ENCODE results near the gene ZBTB39. TPM values are rescaled to one million over a fixed set of nuclear protein-coding genes. Genes with fewer than 3 reads are reported as not detected.
A peak's percentile ranks its signal among the peaks of the same experiment; 100 is the strongest.

ZBTB39 gene
- total and polyA plus RNA-seq, 2 of the 13 experiments (the other 11 are each of a cell fraction or from before 2014, with no cell fraction given) = 6.5 to 6.9 TPM

DNA sequence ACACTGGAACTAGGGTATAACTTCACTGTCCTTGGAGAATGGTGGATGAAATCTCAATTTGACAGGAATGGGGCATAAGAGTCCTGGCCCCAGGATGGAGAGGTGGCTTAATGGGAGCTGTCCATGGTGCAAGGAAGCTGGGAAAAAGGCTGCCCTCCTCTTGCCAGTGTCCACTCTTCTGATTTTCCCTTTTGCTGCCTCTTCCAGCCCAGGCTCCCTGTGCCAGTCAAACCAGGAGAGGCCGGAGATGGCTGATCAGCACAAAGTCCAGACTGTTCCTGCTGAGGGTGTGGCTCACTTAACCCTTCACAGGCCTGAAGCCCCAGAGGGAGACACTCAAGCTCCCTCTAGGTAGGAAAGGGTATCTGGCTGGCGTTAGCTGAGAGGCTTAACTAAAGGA lies 43.5 kb upstream of the ZBTB39 start, which contains the start of gene MYO1A (continued):
- TF ChIP-seq KLF15 (CRISPR knock-in tag; IDR thresholded peaks at IDR 0.05; ENCODE audit: borderline replicate concordance) (no peak), SIX4 (CRISPR knock-in tag; IDR thresholded peaks at IDR 0.05) (0 out of 2 replicates have a peak, but pooled peaks have one; percentile 25), TAF1 (CRISPR knock-in tag; IDR thresholded peaks at IDR 0.05) (no peak), ZBTB7B (CRISPR knock-in tag; IDR thresholded peaks at IDR 0.05) (no peak), BHLHE40 (IDR thresholded peaks at IDR 0.05; ENCODE audit: low read length) (no peak), NCOR1 (IDR thresholded peaks at IDR 0.05; ENCODE audit: borderline replicate concordance, low read length) (peak; percentile 31; the same call in 1 of the 2 replicates), IRF2 (CRISPR knock-in tag; IDR thresholded peaks at IDR 0.05) (0 out of 2 replicates have a peak, but pooled peaks have one; percentile 34), GABPB1 (CRISPR knock-in tag; IDR thresholded peaks at IDR 0.05) (peak; percentile 7; the same call in 1 of the 2 replicates), ZNF670 (CRISPR knock-in tag; IDR thresholded peaks at IDR 0.05; ENCODE audit: borderline replicate concordance) (no peak), TCF7L2 (IDR thresholded peaks at IDR 0.05; ENCODE audit: low read depth, low read length) (no peak), ZNF431 (CRISPR knock-in tag; IDR thresholded peaks at IDR 0.05; ENCODE audit: borderline replicate concordance, low read depth) (peak; percentile 46; the same call in 1 of the 2 replicates), KLF12 (CRISPR knock-in tag; IDR thresholded peaks at IDR 0.05; ENCODE audit: borderline replicate concordance) (peak; percentile 81; the same call in 1 of the 2 replicates), ZNF788 (CRISPR knock-in tag; IDR thresholded peaks at IDR 0.05; ENCODE audit: borderline replicate concordance) (0 out of 2 replicates have a peak, but pooled peaks have one; percentile 30), ZNF101 (CRISPR knock-in tag; IDR thresholded peaks at IDR 0.05; ENCODE audit: borderline replicate concordance, low read depth) (peak; percentile 57; the same call in 1 of the 2 replicates), POGK (CRISPR knock-in tag; conservative IDR thresholded peaks at IDR 0.05) (no peak), HMGA1 (CRISPR knock-in tag; conservative IDR thresholded peaks at IDR 0.05) (no peak), ZNF143 (CRISPR knock-in tag; IDR thresholded peaks at IDR 0.05) (no peak), HNRNPUL1 (IDR thresholded peaks at IDR 0.05; ENCODE audit: low read depth, low read length) (no peak), ZSCAN25 (CRISPR knock-in tag; IDR thresholded peaks at IDR 0.05) (no peak), ZNF468 (CRISPR knock-in tag; IDR thresholded peaks at IDR 0.05) (no peak), ZNF589 (CRISPR knock-in tag; conservative IDR thresholded peaks at IDR 0.05) (no peak), SP2 (CRISPR knock-in tag; IDR thresholded peaks at IDR 0.05) (no peak), NFRKB (IDR thresholded peaks at IDR 0.05) (no peak)
- TF ChIP-seq, protein P1, sequence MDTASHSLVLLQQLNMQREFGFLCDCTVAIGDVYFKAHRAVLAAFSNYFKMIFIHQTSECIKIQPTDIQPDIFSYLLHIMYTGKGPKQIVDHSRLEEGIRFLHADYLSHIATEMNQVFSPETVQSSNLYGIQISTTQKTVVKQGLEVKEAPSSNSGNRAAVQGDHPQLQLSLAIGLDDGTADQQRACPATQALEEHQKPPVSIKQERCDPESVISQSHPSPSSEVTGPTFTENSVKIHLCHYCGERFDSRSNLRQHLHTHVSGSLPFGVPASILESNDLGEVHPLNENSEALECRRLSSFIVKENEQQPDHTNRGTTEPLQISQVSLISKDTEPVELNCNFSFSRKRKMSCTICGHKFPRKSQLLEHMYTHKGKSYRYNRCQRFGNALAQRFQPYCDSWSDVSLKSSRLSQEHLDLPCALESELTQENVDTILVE (CRISPR knock-in tag; IDR thresholded peaks at IDR 0.05) = no peak
- TF ChIP-seq, protein P2, sequence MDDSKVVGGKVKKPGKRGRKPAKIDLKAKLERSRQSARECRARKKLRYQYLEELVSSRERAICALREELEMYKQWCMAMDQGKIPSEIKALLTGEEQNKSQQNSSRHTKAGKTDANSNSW (CRISPR knock-in tag; IDR thresholded peaks at IDR 0.05; ENCODE audit: borderline replicate concordance) = no peak
- TF ChIP-seq, protein P3, sequence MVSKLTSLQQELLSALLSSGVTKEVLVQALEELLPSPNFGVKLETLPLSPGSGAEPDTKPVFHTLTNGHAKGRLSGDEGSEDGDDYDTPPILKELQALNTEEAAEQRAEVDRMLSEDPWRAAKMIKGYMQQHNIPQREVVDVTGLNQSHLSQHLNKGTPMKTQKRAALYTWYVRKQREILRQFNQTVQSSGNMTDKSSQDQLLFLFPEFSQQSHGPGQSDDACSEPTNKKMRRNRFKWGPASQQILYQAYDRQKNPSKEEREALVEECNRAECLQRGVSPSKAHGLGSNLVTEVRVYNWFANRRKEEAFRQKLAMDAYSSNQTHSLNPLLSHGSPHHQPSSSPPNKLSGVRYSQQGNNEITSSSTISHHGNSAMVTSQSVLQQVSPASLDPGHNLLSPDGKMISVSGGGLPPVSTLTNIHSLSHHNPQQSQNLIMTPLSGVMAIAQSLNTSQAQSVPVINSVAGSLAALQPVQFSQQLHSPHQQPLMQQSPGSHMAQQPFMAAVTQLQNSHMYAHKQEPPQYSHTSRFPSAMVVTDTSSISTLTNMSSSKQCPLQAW (CRISPR knock-in tag; IDR thresholded peaks at IDR 0.05) = no peak
- TF ChIP-seq, protein P4, sequence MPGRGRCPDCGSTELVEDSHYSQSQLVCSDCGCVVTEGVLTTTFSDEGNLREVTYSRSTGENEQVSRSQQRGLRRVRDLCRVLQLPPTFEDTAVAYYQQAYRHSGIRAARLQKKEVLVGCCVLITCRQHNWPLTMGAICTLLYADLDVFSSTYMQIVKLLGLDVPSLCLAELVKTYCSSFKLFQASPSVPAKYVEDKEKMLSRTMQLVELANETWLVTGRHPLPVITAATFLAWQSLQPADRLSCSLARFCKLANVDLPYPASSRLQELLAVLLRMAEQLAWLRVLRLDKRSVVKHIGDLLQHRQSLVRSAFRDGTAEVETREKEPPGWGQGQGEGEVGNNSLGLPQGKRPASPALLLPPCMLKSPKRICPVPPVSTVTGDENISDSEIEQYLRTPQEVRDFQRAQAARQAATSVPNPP (CRISPR knock-in tag; IDR thresholded peaks at IDR 0.05) = no peak
